IMR-90 (cell line): ENCODE data around the gene BRCA2. TPM values are rescaled to one million over a fixed set of nuclear protein-coding genes. Genes with fewer than 3 reads are reported as not detected.

Experiments used
- ATAC-seq: fragments of 200-7000 bp; cut with Tn5 transposase; 2 replicates; pipeline ENCODE4 v1.9.1; 2020; ENCODE audit warnings: low read depth, mild to moderate bottlenecking, moderate library complexity
- BruUV-seq: library from RNA; stranded (reverse); fragments of 400-500 nt; replicated peaks from 2 replicates; lab custom pipeline; 2021; lab: Mats Ljungman, UMichigan
- CTCF ChIA-PET: fragments of 300-600 bp; formaldehyde crosslinking; extraction: SDS; loops from one replicate; lab custom pipeline; 2021; ENCODE audit warnings: antibody characterized with exemption; lab: Yijun Ruan, JAX
- POLR2A ChIA-PET: fragments of 300-600 bp; sonication (Branson Sonifier 250); formaldehyde crosslinking; loops from one replicate; lab custom pipeline; 2022; ENCODE audit warnings: antibody characterized with exemption; ENCODE audit not compliant: unreplicated experiment; lab: Charles Lee
- DNase-seq: peaks from one replicate; pipeline ENCODE4 v3.0.0; 2013
- H2AFZ ChIP-seq: replicated peaks from 2 replicates; pipeline ENCODE3; 2013; ENCODE audit warnings: low read length, mild to moderate bottlenecking; ENCODE audit not compliant: poor library complexity
- H2AK5ac ChIP-seq: 2 replicates; pipeline ENCODE4 v1.6.1; 2013; ENCODE audit warnings: low read depth, low read length, inconsistent platforms
- H2AK9ac ChIP-seq: replicated peaks from 2 replicates; pipeline ENCODE3; 2013; ENCODE audit warnings: mild to moderate bottlenecking, low read depth, low read length, moderate library complexity; ENCODE audit not compliant: poor library complexity
- H2BK120ac ChIP-seq: 2 replicates; pipeline ENCODE4 v1.6.1; 2013; ENCODE audit warnings: low read depth, low read length, inconsistent platforms
- H2BK15ac ChIP-seq: 3 replicates; pipeline ENCODE4 v1.6.1; 2013; ENCODE audit warnings: low read depth, low read length, inconsistent platforms
- H2BK20ac ChIP-seq: 2 replicates; pipeline ENCODE4 v1.6.1; 2013; ENCODE audit warnings: low read depth, mild to moderate bottlenecking, inconsistent platforms, low read length, moderate library complexity
- H2BK5ac ChIP-seq: 2 replicates; pipeline ENCODE4 v1.6.1; 2013; ENCODE audit warnings: mild to moderate bottlenecking, low read depth, low read length, inconsistent platforms; ENCODE audit not compliant: poor library complexity, severe bottlenecking
- H3K14ac ChIP-seq: replicated peaks from 2 replicates; pipeline ENCODE4 v1.6.1; 2013; ENCODE audit warnings: low read depth, low read length, inconsistent platforms
- H3K18ac ChIP-seq: 2 replicates; pipeline ENCODE4 v1.6.1; 2013; ENCODE audit warnings: low read depth, low read length, control low read depth
- H3K23ac ChIP-seq: 2 replicates; pipeline ENCODE4 v1.6.1; 2013; ENCODE audit warnings: low read depth, low read length, inconsistent platforms
- H3K27ac ChIP-seq: 2 replicates; pipeline ENCODE4 v1.5.1; 2013; ENCODE audit warnings: mild to moderate bottlenecking, control low read depth, low read length; ENCODE audit not compliant: insufficient read depth
- H3K27me3 ChIP-seq: 2 replicates; pipeline ENCODE4 v1.6.1; 2013; ENCODE audit warnings: low read length; ENCODE audit not compliant: control insufficient read depth, insufficient read depth
- H3K36me3 ChIP-seq: 2 replicates; pipeline ENCODE4 v1.6.1; 2013; ENCODE audit warnings: low read length, mixed read lengths; ENCODE audit not compliant: control insufficient read depth, insufficient read depth
- H3K4ac ChIP-seq: 2 replicates; pipeline ENCODE4 v1.6.1; 2013; ENCODE audit warnings: low read depth, low read length, inconsistent platforms
- H3K4me1 ChIP-seq: 2 replicates; pipeline ENCODE4 v1.6.1; 2013; ENCODE audit warnings: low read length, mixed read lengths; ENCODE audit not compliant: control insufficient read depth, insufficient read depth
- H3K4me2 ChIP-seq: 2 replicates; pipeline ENCODE4 v1.6.1; 2013; ENCODE audit warnings: low read depth, mild to moderate bottlenecking, control low read depth, low read length, moderate library complexity
- H3K4me3 ChIP-seq: 2 replicates; pipeline ENCODE4 v1.5.1; 2013; ENCODE audit warnings: low read depth, mild to moderate bottlenecking, control low read depth, low read length, moderate library complexity; ENCODE audit not compliant: insufficient read depth
- H3K56ac ChIP-seq: 2 replicates; pipeline ENCODE4 v1.6.1; 2013; ENCODE audit warnings: low read length, inconsistent platforms; ENCODE audit not compliant: insufficient read depth; ENCODE audit errors: extremely low read depth
- H3K79me1 ChIP-seq, 2 experiments: 2 replicates each; pipeline ENCODE4 v1.6.1; 2013; ENCODE audit warnings: low read length in 2 of 2, inconsistent platforms in 1 of 2, low read depth in 1 of 2
- H3K9ac ChIP-seq: 2 replicates; pipeline ENCODE4 v1.6.1; 2013; ENCODE audit warnings: low read depth, low read length, control low read depth
- H3K9me1 ChIP-seq: 2 replicates; pipeline ENCODE4 v1.6.1; 2013; ENCODE audit warnings: low read length, inconsistent platforms; ENCODE audit not compliant: insufficient read depth
- H3K9me3 ChIP-seq: 2 replicates; pipeline ENCODE4 v1.6.1; 2013; ENCODE audit warnings: low read length; ENCODE audit not compliant: control insufficient read depth, insufficient read depth
- H4K20me1 ChIP-seq: 2 replicates; pipeline ENCODE4 v1.6.1; 2013; ENCODE audit warnings: low read length, inconsistent platforms; ENCODE audit not compliant: insufficient read depth
- H4K5ac ChIP-seq: 2 replicates; pipeline ENCODE4 v1.6.1; 2013; ENCODE audit warnings: mild to moderate bottlenecking, low read depth, low read length, control low read depth
- H4K8ac ChIP-seq, 2 experiments: 2 replicates each; pipeline ENCODE4 v1.6.1; 2013; ENCODE audit warnings: low read depth in 2 of 2, low read length in 2 of 2, control low read depth in 1 of 2, inconsistent platforms in 1 of 2
- H4K91ac ChIP-seq: 2 replicates; pipeline ENCODE4 v1.6.1; 2013; ENCODE audit warnings: low read depth, low read length, inconsistent platforms; ENCODE audit not compliant: insufficient read depth
- BHLHE40 ChIP-seq: fragments of 150-350 bp; IDR thresholded peaks from 2 replicates; pipeline ENCODE4 v1.6.1; 2016; ENCODE audit warnings: mild to moderate bottlenecking, low read depth, low read length
- CEBPB ChIP-seq: IDR thresholded peaks from 2 replicates; pipeline ENCODE4 v1.6.1; 2012; ENCODE audit warnings: low read depth, low read length, improper control_type of control experiment
- CTCF ChIP-seq: conservative IDR thresholded peaks from 2 replicates; pipeline ENCODE4 v1.5.1; 2012; ENCODE audit warnings: mild to moderate bottlenecking, low read depth, low read length, improper control_type of control experiment
- ELK1 ChIP-seq: fragments of 150-350 bp; IDR thresholded peaks from 2 replicates; pipeline ENCODE4 v1.6.1; 2016; ENCODE audit warnings: low read depth, mild to moderate bottlenecking, low read length, moderate library complexity, borderline replicate concordance
- FOS ChIP-seq: fragments of 150-350 bp; IDR thresholded peaks from 2 replicates; pipeline ENCODE4 v1.6.1; 2016; ENCODE audit warnings: low read depth, low read length
- MAFK ChIP-seq: IDR thresholded peaks from 2 replicates; pipeline ENCODE4 v1.6.1; 2012; ENCODE audit warnings: low read depth, low read length, improper control_type of control experiment
- MAZ ChIP-seq: IDR thresholded peaks from 2 replicates; pipeline ENCODE4 v1.6.1; 2012; ENCODE audit warnings: low read depth, mild to moderate bottlenecking, low read length, improper control_type of control experiment, moderate library complexity, borderline replicate concordance
- NFE2L2 ChIP-seq: fragments of 150-350 bp; IDR thresholded peaks from 2 replicates; pipeline ENCODE4 v1.6.1; 2016; ENCODE audit warnings: low read depth, mild to moderate bottlenecking, low read length
- POLR2A ChIP-seq: IDR thresholded peaks from 2 replicates; pipeline ENCODE4 v1.6.1; 2012; ENCODE audit warnings: mild to moderate bottlenecking, low read depth, low read length
- RFX5 ChIP-seq: IDR thresholded peaks from 2 replicates; pipeline ENCODE4 v1.8.0; 2012; ENCODE audit warnings: low read depth, mild to moderate bottlenecking, low read length, moderate library complexity
- SMC3 ChIP-seq: fragments of 150-350 bp; IDR thresholded peaks from 2 replicates; pipeline ENCODE4 v1.6.1; 2016; ENCODE audit warnings: low read depth, mild to moderate bottlenecking, antibody characterized with exemption, low read length, moderate library complexity
- WGBS, 2 experiments: methylation state at CpG; one replicate each; pipeline versions ENCODE4 v1.1.5 to v1.1.7; 2013; ENCODE audit warnings: missing lambda C conversion rate in 2 of 2; ENCODE audit not compliant: insufficient read length in 1 of 2; ENCODE audit errors: extremely low coverage in 2 of 2; 5-methylcytosine and 5-hydroxymethylcytosine counted together
- dilution Hi-C: fragments of 300-500 bp; cut with HindIII; formaldehyde crosslinking; loops from one replicate; pipeline ENCODE4 v1.14.3; 2018; ENCODE audit warnings: low sequenced_read_pairs; ENCODE audit not compliant: unreplicated experiment
- in situ Hi-C: fragments of 300-500 bp; cut with MboI; formaldehyde crosslinking; loops from 3 replicates; pipeline ENCODE4 v1.14.3; 2019; ENCODE audit warnings: low sequenced_read_pairs, inconsistent platforms, mixed read lengths
- intact Hi-C: fragments of 100-400 bp; cut with micrococcal nuclease; formaldehyde crosslinking; loops from 2 replicates; pipeline ENCODE4 v1.10.0; 2022
- polyA plus RNA-seq, 3 experiments: library from polyadenylated mRNA; depleted of rRNA; stranded (reverse); fragments of >200 nt; gene quantifications; 2 replicates each; pipeline ENCODE4 v1.2.3, GENCODE V29; 2012; ENCODE audit warnings: low replicate concordance in 1 of 3
- total RNA-seq: library from RNA; depleted of rRNA; stranded (reverse); fragments of >200 nt; gene quantifications from 2 replicates; pipeline ENCODE4 v1.2.3, GENCODE V29; 2012

BRCA2 gene
- total and polyA plus RNA-seq, 2 of the 4 experiments (the other 2 are of a cell fraction), result 2.0 to 9.7 TPM

DNA sequence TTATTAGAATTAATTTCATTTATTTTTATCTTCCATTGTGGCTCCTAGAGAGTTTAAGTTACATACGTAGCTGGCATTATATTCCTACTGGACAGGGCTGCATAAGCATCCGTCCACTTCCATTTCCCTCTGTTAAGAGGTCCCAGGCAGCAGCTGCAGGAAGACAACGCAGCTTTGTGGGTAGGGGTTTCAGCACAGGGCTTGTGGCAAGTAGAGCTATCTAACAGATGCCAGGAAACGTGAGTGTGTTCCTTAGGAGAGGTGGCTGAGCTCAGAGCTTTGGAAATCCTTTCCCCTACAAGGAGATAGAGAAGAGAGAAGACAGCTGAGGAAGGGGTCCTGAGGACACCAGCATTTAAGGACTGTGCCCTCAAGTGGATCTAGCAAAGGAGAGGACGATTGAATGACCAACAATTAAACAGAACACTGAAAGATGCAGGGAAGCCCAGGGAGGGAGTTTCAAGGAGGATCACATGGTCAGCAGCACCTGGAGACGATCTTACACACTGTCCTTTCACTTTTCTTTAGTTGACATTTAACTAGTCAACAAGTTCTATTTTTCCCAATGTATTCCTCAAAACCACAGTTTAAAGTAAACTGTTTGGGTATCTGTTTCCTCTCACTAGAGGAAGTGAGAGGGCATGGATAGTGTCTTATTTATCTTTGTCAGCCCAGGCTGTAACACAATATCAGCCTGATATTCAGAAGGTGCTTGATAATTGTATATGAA is 114.9 kb downstream of the BRCA2 start:
- Histone ChIP-seq H4K5ac (no peak overlapping the region), H3K14ac (no peak overlapping the region), H2BK120ac (no peak overlapping the region), H3K9me1 (peaks cover 4% of the 10 kb centered on the region; the same call in 1 of the 2 replicates), H3K4me1 (peaks cover 7% of the 10 kb centered on the region; the same call in 1 of the 2 replicates), H3K56ac (no peak overlapping the region), H3K18ac (no peak overlapping the region; the same call in 1 of the 2 replicates), H2AK5ac (no peak overlapping the region), H3K9me3 (no peaks in the 10 kb centered on the region), H3K9ac (no peak overlapping the region), H3K27me3 (no peaks in the 10 kb centered on the region), H2AFZ (no peak overlapping the region), H2BK5ac (no peak overlapping the region), H3K4ac (no peak overlapping the region), H3K36me3 (peaks cover 5% of the 10 kb centered on the region; the same call in 1 of the 2 replicates), H2AK9ac (no peak overlapping the region), H4K91ac (no peak overlapping the region), H3K23ac (no peak overlapping the region), H3K4me2 (peak overlapping the region; percentile 1; the same call in 1 of the 2 replicates), H3K27ac (peak overlapping the region; percentile 19; the same call in 1 of the 2 replicates), H4K8ac (no peak overlapping the region), H3K4me3 (no peak overlapping the region), H3K79me1 (no peaks in the 10 kb centered on the region), H2BK20ac (no peak overlapping the region), H2BK15ac (no peak overlapping the region), H4K20me1 (no peaks in the 10 kb centered on the region)
- ChIA-PET POLR2A (no interaction called here), CTCF (interaction anchor here (1.0 kb wide), 1 partner anchor 9 kb away, joined by 3 read pairs; no protein-coding TSS in a partner anchor)
- peak; percentile 35; the same call in 1 of the 2 replicates for ATAC-seq
- dilution Hi-C loops, result no loop called here
- peak; percentile 23 for DNase-seq
- WGBS, 2 experiments, result no CpG with 5 or more reads among the region's 6 CpGs
- BruUV-seq, result no TSS peak
- no peak for TF ChIP-seq POLR2A
- no peak for TF ChIP-seq FOS
- TF ChIP-seq MAFK, result no peak
- TF ChIP-seq CEBPB, result no peak
- no peak for TF ChIP-seq CTCF
- TF ChIP-seq RFX5, result no peak
- no peak for TF ChIP-seq MAZ
- TF ChIP-seq SMC3, result no peak
- no peak for TF ChIP-seq BHLHE40
- TF ChIP-seq NFE2L2, result no peak
- no peak for TF ChIP-seq ELK1
- in situ Hi-C loops, result no loop called here
- intact Hi-C loops, result no loop called here
